ENCODE measurements around the gene POLR2F.

POLR2F gene

GRCh38 chr22:38007330-38007902 lies 53.9 kb downstream of the POLR2F start:
- DNase-seq = no peak

GRCh38 chr22:38009000-38009806 lies 55.7 kb downstream of the POLR2F start:
- no peak for DNase-seq

- no peak for DNase-seq
Observed at GRCh38 chr22:38012604-38013072, 59.1 kb downstream of the POLR2F start.

- no peak for DNase-seq
Observed at GRCh38 chr22:38014083-38014482, 60.6 kb downstream of the POLR2F start.

GRCh38 chr22:38016182-38017151 lies 63.0 kb downstream of the POLR2F start:
- DNase-seq = peak; percentile 66

- DNase-seq = peak; percentile 74
Observed at GRCh38 chr22:38017272-38017920, 63.9 kb downstream of the POLR2F start.

GRCh38 chr22:38017939-38018885 lies 64.7 kb downstream of the POLR2F start:
- no peak for DNase-seq
